GM18517 (cell line): ENCODE measurements around the gene INHBA.

Source experiments
- ATAC-seq: cut with Tn5 transposase; IDR thresholded peaks from one replicate; pipeline ENCODE4 v1.9.1; 2021; ENCODE audit warnings: mild to moderate bottlenecking, moderate library complexity; ENCODE audit not compliant: unreplicated experiment

The INHBA gene

DNA sequence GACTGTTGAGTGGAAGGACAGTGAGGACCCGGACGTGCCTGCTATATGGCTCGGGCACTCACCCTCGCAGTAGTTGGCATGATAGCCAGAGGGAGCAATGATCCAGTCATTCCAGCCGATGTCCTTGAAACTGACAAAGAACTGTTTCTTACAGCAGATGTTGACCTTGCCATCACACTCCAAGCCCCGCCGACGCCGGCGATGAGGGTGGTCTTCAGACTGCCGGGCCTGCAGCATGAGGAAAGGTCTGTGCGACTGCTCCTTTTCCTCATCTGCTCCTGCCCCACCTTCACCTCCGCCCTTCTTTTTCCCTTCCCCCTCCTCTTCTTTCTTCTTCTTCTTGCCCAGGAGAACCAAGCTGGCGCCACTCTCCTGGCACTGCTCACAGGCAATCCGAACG is 13.1 kb downstream of the INHBA start:
- ATAC-seq, result no peak

DNA sequence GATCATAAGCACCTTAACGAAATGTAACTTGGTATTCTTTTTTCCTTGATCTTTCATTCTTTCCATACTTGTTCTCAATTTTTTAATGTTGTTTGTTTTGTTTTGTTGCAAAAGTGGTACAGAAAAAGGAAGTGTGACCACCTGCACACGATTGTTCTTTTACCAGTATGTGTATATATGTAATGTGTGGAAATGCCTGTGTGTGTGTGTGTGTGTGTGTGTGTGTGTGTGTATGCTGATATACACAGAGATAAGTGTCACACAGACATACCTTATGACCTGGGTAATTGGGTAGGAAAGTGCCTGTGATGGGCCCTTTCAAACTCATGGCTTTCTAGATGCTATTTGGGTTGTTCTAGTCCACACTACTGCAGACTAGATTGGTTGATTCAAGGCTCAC is 14.0 kb downstream of the INHBA start:
- no peak for ATAC-seq

GRCh38 chr7:41688012-41688625 is 14.8 kb downstream of the INHBA start:
- no peak for ATAC-seq

- ATAC-seq, result no peak
Observed at GRCh38 chr7:41685684-41686083, 17.2 kb downstream of the INHBA start.

DNA sequence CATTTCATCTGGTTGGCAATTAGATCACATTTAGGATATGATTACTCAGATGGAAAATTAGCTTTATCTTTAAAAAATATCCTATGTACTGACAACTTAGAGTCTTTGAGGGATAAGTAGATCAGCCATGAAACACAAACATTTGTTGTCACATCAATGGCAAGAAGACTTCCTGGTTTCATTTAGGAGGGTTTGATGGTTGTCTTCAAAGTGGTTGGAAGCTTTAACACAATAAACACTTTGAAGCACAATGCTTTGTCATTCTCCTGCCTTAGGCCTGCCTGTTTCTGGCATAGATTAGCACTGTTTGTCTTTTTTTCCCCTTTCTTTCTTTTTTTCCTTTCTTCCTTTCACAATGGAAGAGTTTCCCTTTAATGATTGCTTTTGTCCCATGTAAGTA is 20.5 kb downstream of the INHBA start:
- no peak for ATAC-seq

- no peak for ATAC-seq
Observed at GRCh38 chr7:41679566-41679965, 23.3 kb downstream of the INHBA start.

- no peak for ATAC-seq
Observed at GRCh38 chr7:41674505-41675023, 28.3 kb downstream of the INHBA start.

DNA sequence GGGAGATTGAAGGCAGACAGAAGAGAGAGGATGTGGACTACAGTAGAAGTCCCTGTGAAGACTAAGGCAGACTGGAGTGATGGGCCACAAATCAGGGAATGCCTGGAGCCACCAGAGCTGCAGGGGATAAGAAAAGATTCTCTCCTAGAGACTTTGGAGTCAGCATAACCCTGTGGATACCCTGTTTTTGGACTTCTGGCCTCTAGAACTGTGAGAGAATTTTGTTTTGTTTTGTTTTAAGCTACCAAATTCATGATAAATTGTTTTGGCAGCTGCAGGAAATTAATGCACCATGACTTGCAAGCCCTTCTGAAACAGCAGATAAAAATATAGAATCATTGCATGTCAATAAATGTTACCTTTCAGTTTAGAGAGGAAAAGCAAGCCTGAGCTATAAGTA is 41.3 kb downstream of the INHBA start:
- no peak for ATAC-seq

DNA sequence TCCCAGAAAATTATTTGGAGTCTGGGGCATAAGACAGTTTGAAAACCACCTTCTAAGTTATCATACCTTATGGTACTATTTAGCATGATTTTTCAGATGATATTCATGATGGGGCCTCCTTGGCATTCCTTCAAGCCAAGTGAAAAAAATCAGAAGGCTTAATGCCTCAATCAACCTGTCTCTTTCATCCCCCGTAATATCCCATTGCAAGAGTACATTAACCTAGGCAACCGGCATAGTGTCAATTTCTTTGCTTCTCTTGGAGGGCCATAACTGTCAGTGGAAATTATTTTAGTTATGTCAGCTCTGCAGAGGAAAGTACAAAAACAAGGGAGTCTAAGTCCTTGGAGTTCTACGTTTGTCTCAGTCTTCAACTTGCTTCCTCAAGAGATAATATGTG is 43.4 kb downstream of the INHBA start:
- no peak for ATAC-seq

DNA sequence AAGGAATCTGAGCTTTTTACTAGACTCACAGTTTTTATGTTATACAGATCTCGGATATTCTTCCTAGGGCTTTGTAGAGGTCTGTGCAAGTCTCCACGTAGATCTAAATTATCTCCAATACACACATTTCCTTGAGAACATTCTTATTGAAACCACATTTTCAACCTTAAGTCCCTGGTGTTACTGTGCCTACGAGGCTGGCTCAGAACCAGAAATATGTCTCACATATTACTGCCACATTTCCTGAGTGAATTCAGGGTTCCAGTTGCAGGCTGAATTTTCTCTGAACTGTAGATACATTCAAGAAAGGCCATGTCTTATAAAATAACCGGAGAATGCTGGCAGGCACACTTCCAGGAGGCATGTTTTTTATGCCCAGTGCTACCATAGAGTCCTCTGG is 46.5 kb downstream of the INHBA start:
- ATAC-seq, result no peak

- no peak for ATAC-seq
Observed at GRCh38 chr7:41655426-41655825, 47.5 kb downstream of the INHBA start.

- ATAC-seq, result no peak
Observed at GRCh38 chr7:41652267-41652666, 50.6 kb downstream of the INHBA start.

DNA sequence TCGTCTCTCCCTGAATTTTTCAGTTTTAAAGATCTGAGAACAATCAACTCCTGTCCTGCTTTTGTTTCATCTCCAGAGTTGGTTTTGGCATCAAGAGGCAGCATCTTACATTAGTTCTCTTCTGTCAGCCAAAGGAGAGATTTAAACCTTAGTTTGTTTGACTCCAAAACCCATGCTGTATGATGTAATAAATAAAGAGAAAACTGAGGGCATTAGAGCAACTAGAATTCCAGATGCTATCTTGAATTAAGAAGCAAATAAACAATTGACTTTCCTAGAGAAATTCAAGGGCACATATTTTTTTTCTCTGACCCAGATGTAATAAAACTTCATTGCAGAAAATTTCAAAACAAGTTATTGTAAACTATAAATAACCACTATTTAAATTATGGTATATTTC is 54.4 kb downstream of the INHBA start:
- no peak for ATAC-seq

- ATAC-seq, result no peak
Observed at GRCh38 chr7:41643616-41644015, 59.3 kb downstream of the INHBA start.

- ATAC-seq, result no peak
Observed at GRCh38 chr7:41641665-41642014, 61.2 kb downstream of the INHBA start.

GRCh38 chr7:41641011-41641664 is 61.8 kb downstream of the INHBA start:
- ATAC-seq, result no peak

- no peak for ATAC-seq
Observed at GRCh38 chr7:41640487-41640886, 62.4 kb downstream of the INHBA start.

GRCh38 chr7:41637049-41637448 is 65.8 kb downstream of the INHBA start:
- no peak for ATAC-seq
